GM15510 (cell line): ENCODE results near the gene ZNF22.

Experiments
- POLR2A ChIP-seq: IDR thresholded peaks from 3 replicates; pipeline ENCODE4 v1.6.1; 2011; ENCODE audit warnings: borderline replicate concordance; ENCODE audit not compliant: insufficient read length; ENCODE audit errors: extremely low read depth

The ZNF22 gene

GRCh38 chr10:45001381-45002148 lies 842 bp downstream of the ZNF22 start:
- no peak for TF ChIP-seq POLR2A

GRCh38 chr10:45003432-45004000 lies 2.8 kb downstream of the ZNF22 start:
- TF ChIP-seq POLR2A, result no peak

GRCh38 chr10:45004661-45005060 lies 3.9 kb downstream of the ZNF22 start:
- TF ChIP-seq POLR2A, result no peak

- TF ChIP-seq POLR2A, result no peak
Measured at GRCh38 chr10:45005284-45005683, 4.6 kb downstream of the ZNF22 start.

- TF ChIP-seq POLR2A, result no peak
Measured at GRCh38 chr10:45006276-45007030, 5.7 kb downstream of the ZNF22 start.

GRCh38 chr10:45008524-45009161 lies 7.9 kb downstream of the ZNF22 start:
- TF ChIP-seq POLR2A, result no peak

- no peak for TF ChIP-seq POLR2A
Measured at GRCh38 chr10:45015590-45015989, 14.9 kb downstream of the ZNF22 start.

- TF ChIP-seq POLR2A, result no peak
Measured at GRCh38 chr10:45023426-45023825, 22.7 kb downstream of the ZNF22 start.

- TF ChIP-seq POLR2A, result no peak
Measured at GRCh38 chr10:45034301-45034700, 33.6 kb downstream of the ZNF22 start.

- no peak for TF ChIP-seq POLR2A
Measured at GRCh38 chr10:45035673-45036072, 35.0 kb downstream of the ZNF22 start.

- no peak for TF ChIP-seq POLR2A
Measured at GRCh38 chr10:45040921-45041542, 40.3 kb downstream of the ZNF22 start.

GRCh38 chr10:45044290-45044689 lies 43.6 kb downstream of the ZNF22 start:
- TF ChIP-seq POLR2A, result no peak

- TF ChIP-seq POLR2A, result no peak
Measured at GRCh38 chr10:45050551-45051235, 50.0 kb downstream of the ZNF22 start.

- no peak for TF ChIP-seq POLR2A
Measured at GRCh38 chr10:45052700-45053099, 52.0 kb downstream of the ZNF22 start.
